ENCODE data around the gene MAPK10. TPM values are rescaled to one million over a fixed set of nuclear protein-coding genes. Genes with fewer than 3 reads are reported as not detected.
"Not testable (repeated sequence)": the region's sequence is repeated elsewhere in the genome, so short reads cannot be mapped to it uniquely, and the experiment has no call there.

The MAPK10 gene
- total RNA-seq, 4 donors from 2014 or later = 1.7 to 8.6 (median 4.4) TPM

DNA sequence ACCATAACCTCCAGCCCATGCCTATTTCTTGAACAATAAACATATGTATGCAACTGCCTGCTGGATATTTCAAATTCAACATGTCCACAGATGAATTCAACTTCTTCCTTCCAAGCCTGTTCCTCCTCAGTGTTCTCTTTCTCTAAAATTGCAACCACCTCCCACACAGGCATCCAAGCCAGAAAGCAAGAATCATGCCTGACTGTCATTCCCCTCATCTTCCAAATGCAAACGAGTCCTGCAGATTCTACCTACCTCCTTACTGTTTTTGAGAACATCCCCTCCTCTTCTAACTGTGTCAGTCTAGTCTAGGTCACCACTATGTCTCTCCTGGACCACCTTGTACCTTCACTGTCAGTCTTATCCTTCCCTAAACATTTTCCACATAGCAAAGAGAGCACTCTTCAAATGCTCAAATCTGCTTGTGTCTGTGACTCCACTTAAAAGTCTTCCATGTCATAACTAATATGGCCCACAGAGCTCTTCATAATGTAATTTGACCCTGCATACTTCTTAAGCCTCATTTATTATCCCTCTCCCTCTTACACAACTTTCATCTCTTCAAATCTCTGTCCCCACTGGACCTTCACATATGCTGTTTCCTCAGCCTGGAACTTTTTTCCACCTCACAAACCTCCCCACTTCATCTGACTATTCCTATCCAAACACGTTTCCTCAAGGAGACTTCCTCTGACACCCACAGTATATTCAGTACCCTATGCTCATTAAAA is 25.7 kb downstream of the MAPK10 start:
- Histone ChIP-seq H3K36me3 (no peaks in the 10 kb centered on the region), H3K27me3 (no peaks in the 10 kb centered on the region), H3K4me3 (no peak overlapping the region), H3K4me1 (peaks cover 0 to 20% (median 11%) of the 10 kb centered on the region in 3 donors), H3K27ac (no peak overlapping the region), H3K9me3 (no peaks in the 10 kb centered on the region)
- 47 to 54% methylated on average over 2 of the region's 2 CpGs for WGBS, 2 donors
- no peak for TF ChIP-seq POLR2A (IDR thresholded peaks at IDR 0.05)
- TF ChIP-seq, protein P1, sequence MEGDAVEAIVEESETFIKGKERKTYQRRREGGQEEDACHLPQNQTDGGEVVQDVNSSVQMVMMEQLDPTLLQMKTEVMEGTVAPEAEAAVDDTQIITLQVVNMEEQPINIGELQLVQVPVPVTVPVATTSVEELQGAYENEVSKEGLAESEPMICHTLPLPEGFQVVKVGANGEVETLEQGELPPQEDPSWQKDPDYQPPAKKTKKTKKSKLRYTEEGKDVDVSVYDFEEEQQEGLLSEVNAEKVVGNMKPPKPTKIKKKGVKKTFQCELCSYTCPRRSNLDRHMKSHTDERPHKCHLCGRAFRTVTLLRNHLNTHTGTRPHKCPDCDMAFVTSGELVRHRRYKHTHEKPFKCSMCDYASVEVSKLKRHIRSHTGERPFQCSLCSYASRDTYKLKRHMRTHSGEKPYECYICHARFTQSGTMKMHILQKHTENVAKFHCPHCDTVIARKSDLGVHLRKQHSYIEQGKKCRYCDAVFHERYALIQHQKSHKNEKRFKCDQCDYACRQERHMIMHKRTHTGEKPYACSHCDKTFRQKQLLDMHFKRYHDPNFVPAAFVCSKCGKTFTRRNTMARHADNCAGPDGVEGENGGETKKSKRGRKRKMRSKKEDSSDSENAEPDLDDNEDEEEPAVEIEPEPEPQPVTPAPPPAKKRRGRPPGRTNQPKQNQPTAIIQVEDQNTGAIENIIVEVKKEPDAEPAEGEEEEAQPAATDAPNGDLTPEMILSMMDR (IDR thresholded peaks at IDR 0.05) = no peak
- intact Hi-C loops (cut with DNase I) = no loop called here
- DNase-seq = no peak

DNA sequence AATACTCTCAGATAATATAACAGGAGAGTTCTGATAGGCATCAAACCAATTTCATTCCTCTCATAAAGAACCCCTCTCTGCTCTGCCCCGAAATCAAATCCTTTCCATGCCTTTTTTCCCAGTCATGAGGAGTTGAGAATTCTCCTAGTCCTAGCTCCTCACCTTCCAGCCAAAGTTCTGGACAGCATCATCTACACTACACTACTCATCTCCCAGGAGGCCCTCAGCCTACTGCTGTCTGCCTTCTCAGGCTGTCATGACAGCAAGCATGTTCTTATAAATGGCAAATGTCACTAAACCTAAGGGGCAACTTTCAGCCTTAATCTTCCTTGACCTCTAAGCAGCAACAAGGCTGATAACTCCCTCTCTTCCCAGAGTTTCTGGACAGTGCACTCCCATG is 26.6 kb downstream of the MAPK10 start:
- Histone ChIP-seq H3K36me3 (no peaks in the 10 kb centered on the region), H3K27me3 (no peaks in the 10 kb centered on the region), H3K9me3 (no peaks in the 10 kb centered on the region), H3K4me3 (no peak overlapping the region), H3K4me1 (peaks cover 0 to 15% (median 4%) of the 10 kb centered on the region in 3 donors), H3K27ac (no peak overlapping the region)
- 0% methylated on average over 1 of the region's 1 CpG for WGBS, 2 donors
- intact Hi-C loops (cut with DNase I) = no loop called here
- no peak for DNase-seq
- TF ChIP-seq POLR2A (IDR thresholded peaks at IDR 0.05) = no peak
- TF ChIP-seq, protein P1 (IDR thresholded peaks at IDR 0.05) = no peak

DNA sequence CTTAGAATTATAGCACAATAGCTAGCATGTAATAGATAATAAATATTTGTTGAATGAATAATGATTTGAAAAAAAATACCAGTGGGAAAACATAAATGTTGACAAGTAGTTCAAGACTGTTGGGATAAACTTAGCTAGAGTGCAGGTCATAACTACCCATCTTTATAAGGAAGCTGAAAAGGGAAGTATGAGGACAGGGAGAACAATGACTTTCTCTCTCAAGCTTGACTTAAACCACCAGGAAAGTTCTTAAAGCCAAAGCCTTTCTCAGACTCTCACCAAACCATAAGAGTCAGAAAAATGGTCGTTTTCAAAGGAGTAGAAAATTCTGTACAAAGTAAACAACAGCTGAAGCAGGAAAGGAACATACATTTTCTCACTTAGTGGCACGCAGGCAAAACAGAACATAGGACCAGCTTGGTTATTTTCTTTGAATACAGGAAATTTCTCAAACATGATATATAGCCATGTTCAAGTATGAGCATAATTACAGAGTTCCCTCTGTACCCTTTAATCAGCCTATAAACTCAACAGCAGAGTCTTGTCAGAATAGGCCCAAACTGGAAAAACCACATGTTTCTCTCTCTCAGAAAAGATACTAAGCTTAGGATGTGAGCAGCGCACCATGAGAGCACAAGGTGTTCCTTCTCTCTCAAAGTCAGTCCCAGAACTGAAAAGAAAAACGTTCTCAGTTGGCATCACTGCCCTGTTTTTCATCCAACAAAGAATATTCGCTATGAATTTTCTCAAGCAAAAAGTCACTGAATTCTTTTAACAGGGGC is 28.7 kb downstream of the MAPK10 start:
- intact Hi-C loops (cut with DNase I) = no loop called here
- no peaks in the 10 kb centered on the region for H3K9me3 ChIP-seq
- H3K27me3 ChIP-seq = no peaks in the 10 kb centered on the region
- TF ChIP-seq, protein P1 (IDR thresholded peaks at IDR 0.05) = no peak
- TF ChIP-seq POLR2A (IDR thresholded peaks at IDR 0.05) = no peak
- no peak overlapping the region for H3K4me3 ChIP-seq
- 16 to 38% methylated on average over 5 of the region's 5 CpGs for WGBS, 2 donors
- H3K27ac ChIP-seq = peak overlapping the region in 3 of 4 donors; percentile 18 to 50 (median 29)
- no peak for DNase-seq
- H3K36me3 ChIP-seq = no peaks in the 10 kb centered on the region
- H3K4me1 ChIP-seq = peaks cover 0 to 14% (median 3%) of the 10 kb centered on the region in 3 donors

DNA sequence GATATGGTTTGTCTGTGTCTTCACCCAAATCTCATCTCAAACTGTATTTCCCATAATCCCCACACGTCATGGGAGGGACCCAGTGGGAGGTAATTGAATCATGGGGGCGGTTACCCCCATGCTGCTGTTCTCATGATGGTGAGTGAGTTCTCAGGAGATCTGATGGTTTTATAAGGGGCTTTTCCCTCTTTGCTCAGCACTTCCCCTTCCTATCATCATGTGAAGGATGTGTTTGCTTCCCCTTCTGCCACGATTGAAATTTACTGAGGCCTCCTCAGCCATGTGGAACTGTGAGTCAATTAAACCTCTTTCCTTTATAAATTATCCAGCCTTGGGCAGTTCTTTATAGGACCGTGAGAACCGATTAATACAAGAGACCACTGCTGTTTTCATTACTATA is 29.4 kb downstream of the MAPK10 start:
- DNase-seq; H3K36me3 ChIP-seq; H3K27me3 ChIP-seq; H3K9me3 ChIP-seq; intact Hi-C loops (cut with DNase I); H3K4me3 ChIP-seq: not testable (repeated sequence)
- Histone ChIP-seq H3K27ac (peak overlapping the region in 1 of 4 donors; percentile 50), H3K4me1 (peaks cover 0 to 14% (median 3%) of the 10 kb centered on the region in 3 donors)
- 67 to 85% methylated on average over 5 of the region's 5 CpGs for WGBS, 2 donors

DNA sequence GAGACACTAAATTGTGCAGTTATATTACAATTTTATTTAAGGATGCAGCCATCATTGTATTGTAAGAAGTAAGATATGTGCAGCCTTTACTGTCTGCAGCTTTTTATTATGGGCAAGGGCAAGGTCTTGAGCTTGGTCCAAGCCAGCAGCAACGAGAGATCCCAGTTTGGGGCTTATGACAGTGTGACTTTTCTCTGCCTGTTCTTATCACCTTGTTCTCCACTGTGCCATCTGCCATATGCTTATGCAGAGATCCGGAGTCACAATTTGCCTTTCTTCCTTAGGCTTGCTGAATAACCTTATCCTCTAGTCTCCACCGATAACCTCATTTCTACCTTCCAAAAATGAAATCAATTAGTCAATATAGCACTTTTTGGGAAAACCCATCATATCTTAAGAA is 30.4 kb downstream of the MAPK10 start:
- DNase-seq = no peak
- no peaks in the 10 kb centered on the region for H3K27me3 ChIP-seq
- H3K27ac ChIP-seq = no peak overlapping the region
- H3K4me3 ChIP-seq = no peak overlapping the region
- intact Hi-C loops (cut with DNase I) = no loop called here
- peaks cover 0 to 14% (median 3%) of the 10 kb centered on the region in 3 donors for H3K4me1 ChIP-seq
- TF ChIP-seq, protein P1 (IDR thresholded peaks at IDR 0.05) = no peak
- TF ChIP-seq POLR2A (IDR thresholded peaks at IDR 0.05) = no peak
- no peaks in the 10 kb centered on the region for H3K36me3 ChIP-seq
- H3K9me3 ChIP-seq = no peaks in the 10 kb centered on the region
- WGBS, 2 donors = 62 to 87% methylated on average over 3 of the region's 3 CpGs
